ENCODE results near the gene S100A3. TPM values are rescaled to one million over a fixed set of nuclear protein-coding genes. Genes with fewer than 3 reads are reported as not detected.
"Not testable (repeated sequence)": the region's sequence is repeated elsewhere in the genome, so short reads cannot be mapped to it uniquely, and the experiment has no call there.

Gene S100A3
- total RNA-seq, 2 experiments from 2014 or later: not detected

DNA sequence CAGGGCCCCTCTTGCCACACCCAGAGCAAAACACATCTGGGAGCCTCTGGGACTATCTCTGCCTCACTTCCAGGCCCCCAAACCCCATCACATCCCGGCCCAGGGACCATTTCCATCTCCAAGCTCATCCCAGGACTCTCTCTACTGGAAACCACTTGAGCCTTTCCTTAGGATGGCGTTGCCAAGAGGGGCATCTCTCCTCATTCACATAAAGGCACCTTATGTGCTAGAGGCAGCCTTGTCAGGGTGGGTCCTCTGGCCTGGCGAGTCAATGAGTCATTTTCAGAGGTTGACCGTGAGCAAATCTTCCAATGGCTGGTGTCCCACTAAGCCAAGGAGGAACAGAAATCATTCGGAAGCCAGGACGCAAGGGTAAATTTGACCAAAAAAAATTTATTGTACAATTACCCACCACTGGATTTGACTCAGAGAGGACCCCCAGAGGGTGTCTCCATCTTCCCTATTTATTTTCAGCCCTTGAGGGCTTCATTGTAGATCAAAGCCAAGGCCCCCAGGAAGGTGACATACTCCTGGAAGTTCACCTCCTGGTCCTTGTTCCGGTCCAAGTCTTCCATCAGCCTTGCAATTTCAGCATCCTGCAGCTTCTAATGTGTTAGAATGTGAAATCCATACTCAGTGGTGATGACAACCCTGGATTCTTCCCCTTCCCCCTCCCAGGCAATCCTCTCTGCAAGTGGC, 14.7 kb downstream of the S100A3 start:
- H3K9me3 Mint-ChIP-seq: no peaks in the 10 kb centered on the region
- no peak for DNase-seq
- POLR2A ChIA-PET: interaction anchor here (1.1 to 6.8 kb wide), 10 partner anchors 9 to 456 kb away, joined by 3 to 140 read pairs (median 12); partner anchors contain the start of genes CHTOP, JTB, S100A2 and S100A4
- H3K4me1 Mint-ChIP-seq: peaks cover 45% of the 10 kb centered on the region
- peak overlapping the region; percentile 91 for H3K4me3 Mint-ChIP-seq
- no peaks in the 10 kb centered on the region for H3K27me3 Mint-ChIP-seq
- peak overlapping the region; percentile 98 for H3K27ac Mint-ChIP-seq
- no peak for ATAC-seq (ENCODE audit: low read depth)
- H3K36me3 Mint-ChIP-seq: peaks cover 6% of the 10 kb centered on the region

DNA sequence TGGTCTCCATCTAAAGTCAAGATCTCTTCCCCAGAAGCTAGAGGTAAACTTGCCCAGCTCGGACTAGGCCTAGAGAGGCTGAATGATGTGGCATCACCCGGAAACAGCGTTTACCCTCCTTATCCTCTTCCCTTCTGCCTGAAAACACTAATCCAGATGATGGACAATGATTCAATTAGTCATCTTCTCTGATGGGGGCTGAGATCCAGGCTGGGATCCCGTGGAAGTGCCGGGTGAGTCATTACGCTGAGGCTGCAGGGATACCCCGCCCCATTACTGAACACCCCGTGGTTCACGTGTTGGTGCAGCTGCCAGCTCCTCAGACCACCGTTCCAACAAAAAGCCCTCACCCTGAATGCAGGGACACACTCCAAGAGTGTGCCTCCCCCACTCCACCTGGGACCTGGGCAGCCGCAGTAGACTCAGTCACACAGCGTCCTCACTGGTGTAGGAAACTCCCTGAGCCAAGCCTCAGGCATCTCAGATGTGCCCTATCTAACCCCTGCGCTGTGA, 15.3 kb downstream of the S100A3 start:
- ATAC-seq (ENCODE audit: low read depth) (no peak), DNase-seq (peak; percentile 36)
- Mint-ChIP-seq H3K36me3 (peaks cover 6% of the 10 kb centered on the region), H3K9me3 (no peaks in the 10 kb centered on the region), H3K27me3 (no peaks in the 10 kb centered on the region), H3K4me1 (peaks cover 44% of the 10 kb centered on the region), H3K27ac (peak overlapping the region; percentile 89), H3K4me3 (peak overlapping the region; percentile 91)
- POLR2A ChIA-PET: interaction anchor here (0.8 to 6.8 kb wide), 7 partner anchors 7 to 457 kb away, joined by 3 to 140 read pairs (median 23); partner anchors contain the start of genes CHTOP, RPS27, S100A2 and S100A4

DNA sequence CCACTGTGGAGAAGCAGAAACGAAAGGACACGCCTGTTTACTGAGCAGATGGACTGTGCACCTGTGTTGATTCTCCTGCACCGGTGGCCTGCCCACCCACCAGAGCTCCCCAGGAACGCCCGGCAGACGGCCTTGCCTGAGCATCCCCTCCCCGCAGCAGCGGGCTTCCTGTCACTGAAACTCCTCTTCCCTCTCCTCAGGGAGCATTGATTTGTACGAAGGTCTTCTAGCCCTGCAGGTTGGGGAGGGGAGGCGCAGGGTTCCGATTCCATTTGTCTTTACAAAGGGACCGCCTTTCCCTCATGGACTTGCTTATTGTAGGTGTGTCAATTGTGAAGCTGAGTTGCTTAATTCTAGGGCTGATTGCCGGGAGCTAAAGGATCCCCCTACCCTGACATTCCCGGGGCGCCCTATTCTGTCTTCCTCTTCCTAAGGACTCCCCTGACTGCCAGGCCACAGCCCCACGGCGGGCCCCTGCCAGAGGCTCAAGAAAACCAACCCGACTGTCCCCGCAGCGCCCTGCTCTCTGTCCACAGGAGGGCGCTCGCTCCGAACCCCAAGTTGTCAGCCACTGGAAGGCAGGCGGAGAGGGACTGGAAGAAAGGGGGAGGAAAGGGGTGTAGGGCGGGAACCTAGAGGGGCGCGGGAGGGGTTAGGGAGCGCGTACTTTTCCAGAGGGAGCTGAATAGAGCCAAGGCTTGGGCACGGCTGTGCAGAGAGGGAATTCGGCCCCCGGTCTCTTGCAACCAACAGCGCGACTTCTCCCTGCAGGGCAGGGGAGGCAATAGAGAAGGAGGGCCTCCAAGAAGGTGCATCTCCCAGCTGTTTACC, 16.1 kb downstream of the S100A3 start:
- POLR2A ChIA-PET: interaction anchor here (0.8 to 6.8 kb wide), 14 partner anchors 8 to 457 kb away, joined by 3 to 140 read pairs (median 6); partner anchors contain the start of genes CHTOP, RPS27, S100A2 and S100A4
- H3K36me3 Mint-ChIP-seq: peaks cover 6% of the 10 kb centered on the region
- peak overlapping the region; percentile 91 for H3K4me3 Mint-ChIP-seq
- H3K4me1 Mint-ChIP-seq: peaks cover 44% of the 10 kb centered on the region
- H3K27me3 Mint-ChIP-seq: no peaks in the 10 kb centered on the region
- ATAC-seq (ENCODE audit: low read depth): peak; percentile 14
- no peaks in the 10 kb centered on the region for H3K9me3 Mint-ChIP-seq
- DNase-seq: peak; percentile 87
- H3K27ac Mint-ChIP-seq: peak overlapping the region; percentile 89

DNA sequence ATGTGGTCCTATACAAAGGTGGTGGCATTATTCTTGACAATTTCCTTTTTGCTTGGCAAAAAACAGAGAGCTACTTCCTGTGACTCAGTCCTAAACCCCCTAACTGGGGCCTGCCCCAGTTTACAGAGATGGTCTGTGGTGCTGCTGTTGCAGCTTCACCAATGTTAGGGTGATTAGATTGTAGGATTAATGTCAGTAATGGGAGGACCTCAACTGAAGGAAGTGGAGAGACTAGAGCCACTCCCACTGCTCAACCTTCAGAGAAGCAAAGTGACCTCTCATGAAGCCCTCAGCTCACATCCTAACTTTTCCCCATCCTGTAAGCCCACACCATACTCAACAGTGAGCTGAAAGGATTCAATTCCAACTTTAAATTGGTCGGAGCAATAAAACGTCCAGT, 16.9 kb downstream of the S100A3 start:
- H3K9me3 Mint-ChIP-seq: no peaks in the 10 kb centered on the region
- peaks cover 6% of the 10 kb centered on the region for H3K36me3 Mint-ChIP-seq
- peak overlapping the region; percentile 89 for H3K27ac Mint-ChIP-seq
- DNase-seq: no peak
- ATAC-seq (ENCODE audit: low read depth): peak; percentile 51
- H3K4me1 Mint-ChIP-seq: peaks cover 44% of the 10 kb centered on the region
- no peaks in the 10 kb centered on the region for H3K27me3 Mint-ChIP-seq
- H3K4me3 Mint-ChIP-seq: peak overlapping the region; percentile 91
- POLR2A ChIA-PET: interaction anchor here (1.0 to 6.8 kb wide), 11 partner anchors 9 to 413 kb away, joined by 3 to 140 read pairs (median 10); partner anchors contain the start of genes CHTOP, S100A2, S100A4 and S100A5

DNA sequence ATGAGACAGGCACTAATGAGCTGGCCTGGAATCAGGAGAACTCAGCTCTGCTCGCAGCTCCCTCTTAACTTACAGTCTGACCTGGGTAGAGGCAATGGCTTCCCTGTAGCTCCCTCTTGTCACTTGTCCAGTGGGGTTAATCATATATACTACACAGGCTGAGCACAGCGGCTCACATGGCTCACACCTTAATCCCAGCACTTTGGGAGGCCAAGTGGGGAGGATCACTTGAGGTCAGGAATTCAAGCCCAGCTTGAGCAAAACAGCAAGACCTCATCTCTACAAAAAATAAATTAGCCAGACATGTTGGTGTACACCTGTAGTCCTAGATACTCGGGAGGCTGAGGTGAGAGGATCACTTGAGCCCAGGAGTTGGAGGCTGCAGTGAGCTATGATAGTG, 17.4 kb downstream of the S100A3 start:
- no peaks in the 10 kb centered on the region for H3K9me3 Mint-ChIP-seq
- peak overlapping the region; percentile 89 for H3K27ac Mint-ChIP-seq
- DNase-seq: peak; percentile 12
- no peak for ATAC-seq (ENCODE audit: low read depth)
- peaks cover 41% of the 10 kb centered on the region for H3K4me1 Mint-ChIP-seq
- H3K36me3 Mint-ChIP-seq: peaks cover 6% of the 10 kb centered on the region
- no peaks in the 10 kb centered on the region for H3K27me3 Mint-ChIP-seq
- POLR2A ChIA-PET: interaction anchor here (1.2 to 6.8 kb wide), 10 partner anchors 9 to 414 kb away, joined by 3 to 140 read pairs (median 12); partner anchors contain the start of genes CHTOP, S100A2, S100A4 and S100A5
- no peak overlapping the region for H3K4me3 Mint-ChIP-seq

DNA sequence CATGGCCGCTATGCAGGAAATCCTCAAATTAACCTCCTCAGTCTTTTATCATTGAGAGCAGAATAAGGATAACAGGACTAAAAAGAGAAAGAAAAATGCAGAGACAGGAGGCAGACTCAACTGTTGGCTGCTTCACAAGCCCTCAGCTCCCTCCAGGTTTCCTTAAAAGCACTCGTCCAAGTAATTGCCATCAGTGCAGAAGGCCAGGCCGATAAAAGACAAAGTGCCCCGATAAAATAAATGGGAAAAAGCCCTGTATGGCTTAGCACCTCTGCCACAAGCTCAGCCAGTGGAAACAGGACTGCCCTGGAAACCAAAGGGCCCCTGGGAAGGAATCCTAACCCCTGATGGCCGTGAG, 21.4 kb downstream of the S100A3 start:
- no peak overlapping the region for H3K4me3 Mint-ChIP-seq
- no peaks in the 10 kb centered on the region for H3K9me3 Mint-ChIP-seq
- H3K27me3 Mint-ChIP-seq: no peaks in the 10 kb centered on the region
- no peak for ATAC-seq (ENCODE audit: low read depth)
- POLR2A ChIA-PET: no interaction called here
- H3K27ac Mint-ChIP-seq: no peak overlapping the region
- H3K36me3 Mint-ChIP-seq: no peaks in the 10 kb centered on the region
- H3K4me1 Mint-ChIP-seq: peaks cover 16% of the 10 kb centered on the region
- no peak for DNase-seq

DNA sequence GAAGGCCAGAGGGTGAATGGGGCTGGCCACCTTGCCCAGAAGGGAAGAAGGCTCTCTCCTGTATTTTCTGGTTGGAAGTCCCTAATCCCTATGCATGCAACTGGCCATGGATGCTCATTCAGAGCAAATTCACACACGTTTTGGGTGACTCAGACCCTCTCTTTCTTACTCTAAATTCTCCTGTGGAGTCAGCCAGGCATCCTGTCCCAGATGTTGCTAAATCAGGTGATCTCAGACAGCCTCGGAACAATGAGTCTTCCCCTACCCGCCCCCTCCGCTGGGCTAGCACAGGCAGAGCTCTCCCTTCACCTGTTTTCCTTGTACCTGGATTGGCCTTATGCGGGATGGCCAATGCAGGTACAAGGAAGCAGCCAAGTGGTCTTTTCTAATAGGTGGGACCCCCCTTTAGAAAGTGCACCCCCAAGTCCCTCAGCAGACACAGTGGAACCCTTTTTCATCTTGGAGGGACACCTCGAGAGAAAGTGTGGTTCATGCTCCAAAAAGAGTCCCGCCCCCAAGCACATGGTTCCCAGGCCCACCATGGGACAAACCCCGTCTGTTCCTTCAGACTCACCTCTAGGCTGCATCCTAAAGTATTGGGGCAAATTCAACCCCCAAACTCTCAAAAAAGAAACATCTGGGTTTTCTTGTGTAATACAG, 21.9 kb downstream of the S100A3 start:
- Mint-ChIP-seq H3K27ac (no peak overlapping the region), H3K9me3 (no peaks in the 10 kb centered on the region), H3K36me3 (no peaks in the 10 kb centered on the region), H3K4me3 (no peak overlapping the region), H3K4me1 (peaks cover 16% of the 10 kb centered on the region), H3K27me3 (no peaks in the 10 kb centered on the region)
- ATAC-seq (ENCODE audit: low read depth): no peak
- no peak for DNase-seq
- POLR2A ChIA-PET: interaction anchor here (3.0 kb wide), 1 partner anchor 8 kb away, joined by 9 read pairs; the partner anchor contains the start of gene S100A6

DNA sequence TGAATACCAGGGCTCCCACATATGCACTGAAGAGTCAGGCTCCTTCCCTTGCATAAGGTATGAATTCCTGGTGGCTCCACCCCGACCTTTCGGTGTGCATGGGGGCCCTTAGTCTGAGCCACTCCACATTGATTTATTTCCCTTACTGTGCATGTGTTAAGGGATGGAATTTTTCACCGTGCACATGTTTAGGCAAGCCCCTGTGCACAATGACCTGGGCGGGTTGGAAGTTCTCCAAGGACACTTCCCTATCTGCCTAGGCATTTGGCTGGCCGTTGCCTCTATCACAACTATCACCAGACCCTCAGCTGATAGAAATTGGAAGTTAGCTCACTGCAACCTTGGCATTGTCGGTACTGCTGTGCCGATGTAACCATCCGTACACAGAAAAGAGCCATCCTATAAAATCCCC, 22.9 kb downstream of the S100A3 start:
- DNase-seq (peak; percentile 5), ATAC-seq (ENCODE audit: low read depth) (no peak)
- POLR2A ChIA-PET: interaction anchor here (3.0 kb wide), 1 partner anchor 9 kb away, joined by 9 read pairs; the partner anchor contains the start of gene S100A6
- Mint-ChIP-seq H3K4me3 (no peak overlapping the region), H3K4me1 (peaks cover 11% of the 10 kb centered on the region), H3K27ac (no peak overlapping the region), H3K27me3 (no peaks in the 10 kb centered on the region), H3K36me3 (no peaks in the 10 kb centered on the region), H3K9me3 (no peaks in the 10 kb centered on the region)

DNA sequence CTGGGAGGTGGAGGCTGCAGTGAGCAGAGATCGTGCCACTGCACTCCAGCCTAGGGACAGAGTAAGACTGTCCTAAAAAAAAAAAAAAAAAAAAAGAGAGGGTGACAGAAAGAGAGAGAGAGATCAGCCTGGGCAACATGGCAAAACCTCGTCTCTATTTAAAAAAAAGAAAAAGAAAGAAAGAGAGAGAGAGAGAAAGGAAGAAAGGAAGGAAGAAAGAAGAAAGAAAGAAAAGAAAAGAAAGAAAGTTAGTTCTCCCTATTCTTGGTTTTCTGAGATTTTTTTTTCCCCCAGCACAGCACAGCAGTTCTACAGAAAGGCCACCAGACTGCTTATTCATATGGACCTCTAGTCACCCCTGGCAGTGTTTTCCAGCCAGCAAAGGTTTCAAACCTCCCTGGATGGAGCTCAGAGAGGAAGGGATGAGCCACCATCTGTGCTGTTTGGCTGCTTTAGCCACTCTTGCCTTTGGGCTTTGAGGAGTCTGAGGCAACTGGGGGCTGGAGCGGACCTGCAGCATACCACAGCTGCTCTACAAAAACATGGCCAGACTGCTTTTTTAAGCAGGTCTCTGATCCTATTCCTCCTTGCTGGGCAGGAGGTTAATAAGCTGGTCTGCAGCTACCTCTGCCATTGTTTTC, 23.9 kb downstream of the S100A3 start:
- Mint-ChIP-seq H3K4me1 (peaks cover 11% of the 10 kb centered on the region), H3K4me3 (no peak overlapping the region), H3K36me3 (no peaks in the 10 kb centered on the region), H3K27me3 (no peaks in the 10 kb centered on the region), H3K9me3 (no peaks in the 10 kb centered on the region), H3K27ac (no peak overlapping the region)
- POLR2A ChIA-PET: interaction anchor here (3.0 kb wide), 1 partner anchor 10 kb away, joined by 9 read pairs; the partner anchor contains the start of gene S100A6
- ATAC-seq (ENCODE audit: low read depth) (no peak), DNase-seq (peak; percentile 15)

DNA sequence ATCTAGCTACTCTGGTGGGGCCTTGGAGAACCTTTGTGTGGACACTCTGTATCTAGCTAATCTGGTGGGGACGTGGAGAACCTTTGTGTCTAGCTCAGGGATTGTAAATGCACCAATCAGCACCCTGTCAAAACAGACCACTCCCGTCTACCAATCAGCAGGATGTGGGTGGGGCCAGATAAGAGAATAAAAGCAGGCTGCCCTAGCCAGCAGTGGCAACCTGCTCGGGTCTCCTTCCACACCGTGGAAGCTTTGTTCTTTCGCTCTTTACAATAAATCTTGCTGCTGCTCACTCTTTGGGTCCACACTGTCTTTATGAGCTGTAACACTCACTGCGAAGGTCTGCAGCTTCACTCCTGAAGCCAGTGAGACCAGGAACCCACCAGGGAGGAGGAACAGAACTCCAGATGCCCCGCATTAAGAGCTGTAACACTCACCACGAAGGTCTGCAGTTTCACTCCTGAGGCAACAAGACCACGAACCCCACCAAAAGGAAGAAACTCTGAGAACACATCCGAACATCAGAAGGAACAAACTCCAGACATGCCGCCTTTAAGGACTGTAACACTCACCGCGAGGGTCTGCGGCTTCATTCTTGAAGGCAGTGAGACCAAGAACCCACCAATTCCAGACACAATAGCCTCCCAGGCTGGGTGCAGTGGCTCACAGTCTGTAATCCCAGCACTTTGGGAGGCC, 26.6 kb downstream of the S100A3 start:
- Mint-ChIP-seq H3K4me3 (peak overlapping the region; percentile 61), H3K27ac (peak overlapping the region; percentile 82), H3K4me1 (peaks cover 13% of the 10 kb centered on the region)
- not testable (repeated sequence) for H3K36me3 Mint-ChIP-seq, H3K27me3 Mint-ChIP-seq, H3K9me3 Mint-ChIP-seq
- POLR2A ChIA-PET: interaction anchor here (1.5 to 3.4 kb wide), 2 partner anchors 13 to 112 kb away, joined by 6 to 21 read pairs; partner anchors contain the start of genes CHTOP and S100A6
- peak; percentile 56 for ATAC-seq (ENCODE audit: low read depth)
- DNase-seq: peak; percentile 27

DNA sequence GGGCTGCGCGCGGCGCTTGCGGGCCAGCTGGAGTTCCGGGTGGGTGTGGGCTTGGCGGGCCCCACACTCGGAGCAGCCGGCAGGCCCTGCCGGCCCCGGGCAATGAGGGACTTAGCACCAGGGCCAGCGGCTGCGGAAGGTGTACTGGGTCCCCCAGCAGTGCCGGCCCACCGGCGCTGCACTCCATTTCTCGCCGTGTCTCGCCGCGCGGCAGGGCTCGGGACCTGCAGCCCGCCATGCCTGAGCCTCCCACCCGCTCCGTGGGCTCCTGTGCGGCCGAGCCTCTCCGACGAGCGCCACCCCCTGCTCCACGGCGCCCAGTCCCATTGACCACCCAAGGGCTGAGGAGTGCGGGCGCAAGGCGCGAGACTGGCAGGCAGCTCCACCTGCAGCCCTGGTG, 27.2 kb downstream of the S100A3 start:
- POLR2A ChIA-PET: interaction anchor here (1.8 to 3.4 kb wide), 2 partner anchors 10 to 14 kb away, joined by 6 to 21 read pairs; partner anchors contain the start of gene S100A6
- H3K36me3 Mint-ChIP-seq; H3K9me3 Mint-ChIP-seq; H3K27ac Mint-ChIP-seq; ATAC-seq (ENCODE audit: low read depth); H3K27me3 Mint-ChIP-seq; DNase-seq; H3K4me3 Mint-ChIP-seq: not testable (repeated sequence)
- peaks cover 13% of the 10 kb centered on the region for H3K4me1 Mint-ChIP-seq

All from activated naive CD8-positive, alpha-beta T cell treated with anti-CD3 and anti-CD28 coated beads, Interleukin-2, amount 10 ng/mL, durations not matched to agents 7 days and 5 days (primary cell).